ENCODE data around the gene SMS. TPM values are rescaled to one million over a fixed set of nuclear protein-coding genes. Genes with fewer than 3 reads are reported as not detected.

Gene SMS
- total RNA-seq, 4 donors from 2014 or later, result 6.4 to 84.3 (median 37.8) TPM

GRCh38 chrX:21996872-21997455, 56.5 kb downstream of the SMS start:
- intact Hi-C loops (cut with DNase I; ENCODE audit: low total_unique reads), result no loop called here
- no peaks in the 10 kb centered on the region for H3K4me1 ChIP-seq
- TF ChIP-seq CTCF (IDR thresholded peaks at IDR 0.05), result no peak
- no peak for TF ChIP-seq POLR2A (IDR thresholded peaks at IDR 0.05)
- DNase-seq, result no peak
- H3K36me3 ChIP-seq, result no peaks in the 10 kb centered on the region
- no peaks in the 10 kb centered on the region for H3K27me3 ChIP-seq
- H3K4me3 ChIP-seq, result no peak overlapping the region
- no peaks in the 10 kb centered on the region for H3K9me3 ChIP-seq
- H3K27ac ChIP-seq, result no peak overlapping the region

- TF ChIP-seq CTCF (IDR thresholded peaks at IDR 0.05) (no peak), POLR2A (IDR thresholded peaks at IDR 0.05) (no peak)
- Histone ChIP-seq H3K9me3 (no peaks in the 10 kb centered on the region), H3K4me1 (no peaks in the 10 kb centered on the region), H3K36me3 (no peaks in the 10 kb centered on the region), H3K4me3 (no peak overlapping the region), H3K27ac (no peak overlapping the region), H3K27me3 (no peaks in the 10 kb centered on the region)
- intact Hi-C loops (cut with DNase I; ENCODE audit: low total_unique reads), result no loop called here
- DNase-seq, result no peak
These were observed 57.5 kb downstream of the SMS start for GRCh38 chrX:21998037-21998436.

GRCh38 chrX:22004866-22005265, 64.4 kb downstream of the SMS start:
- Histone ChIP-seq H3K27ac (no peak overlapping the region), H3K4me3 (no peak overlapping the region), H3K4me1 (no peaks in the 10 kb centered on the region), H3K36me3 (no peaks in the 10 kb centered on the region), H3K9me3 (no peaks in the 10 kb centered on the region), H3K27me3 (no peaks in the 10 kb centered on the region)
- no peak for TF ChIP-seq POLR2A (IDR thresholded peaks at IDR 0.05)
- no peak for TF ChIP-seq CTCF (IDR thresholded peaks at IDR 0.05)
- no peak for DNase-seq
- intact Hi-C loops (cut with DNase I; ENCODE audit: low total_unique reads), result no loop called here

DNA sequence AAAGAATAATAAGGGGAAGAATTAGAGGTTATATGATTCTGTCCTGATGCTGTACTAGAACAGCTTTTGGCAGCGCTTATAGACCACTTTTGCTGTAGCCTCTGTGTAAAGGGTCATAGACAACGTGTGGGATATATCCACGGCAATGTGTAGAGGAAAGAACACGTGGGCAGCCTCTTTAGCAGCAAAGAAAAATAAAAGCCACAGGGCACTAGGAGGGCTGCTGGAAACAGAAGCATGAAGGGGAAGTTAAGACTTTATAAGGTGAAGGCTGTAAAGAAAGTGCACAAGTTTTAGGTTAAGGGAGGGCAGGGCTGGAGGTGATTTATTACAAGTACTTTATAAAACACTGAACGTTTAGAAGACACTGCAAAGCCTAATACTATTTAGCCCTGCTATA, 71.5 kb downstream of the SMS start:
- DNase-seq, result no peak
- Histone ChIP-seq H3K9me3 (no peaks in the 10 kb centered on the region), H3K4me1 (no peaks in the 10 kb centered on the region), H3K27ac (no peak overlapping the region), H3K36me3 (no peaks in the 10 kb centered on the region), H3K27me3 (no peaks in the 10 kb centered on the region), H3K4me3 (no peak overlapping the region)
- TF ChIP-seq CTCF (IDR thresholded peaks at IDR 0.05), result no peak
- TF ChIP-seq POLR2A (IDR thresholded peaks at IDR 0.05), result no peak
- intact Hi-C loops (cut with DNase I; ENCODE audit: low total_unique reads), result no loop called here

- no peaks in the 10 kb centered on the region for H3K27me3 ChIP-seq
- TF ChIP-seq POLR2A (IDR thresholded peaks at IDR 0.05), result no peak
- no peak for TF ChIP-seq CTCF (IDR thresholded peaks at IDR 0.05)
- intact Hi-C loops (cut with DNase I; ENCODE audit: low total_unique reads), result no loop called here
- no peak for DNase-seq
- no peaks in the 10 kb centered on the region for H3K36me3 ChIP-seq
- H3K4me1 ChIP-seq, result no peaks in the 10 kb centered on the region
- no peaks in the 10 kb centered on the region for H3K9me3 ChIP-seq
- no peak overlapping the region for H3K27ac ChIP-seq
- no peak overlapping the region for H3K4me3 ChIP-seq
These were observed 72.4 kb downstream of the SMS start for GRCh38 chrX:22012931-22013330.

All from uterus (tissue), 4 donors.